ENCODE measurements around the gene C1QTNF1.

GRCh38 chr17:78999056-78999768 is 24.8 kb upstream of the C1QTNF1 start:
- TF ChIP-seq POLR2A (IDR thresholded peaks at IDR 0.05): no peak
- no peak for TF ChIP-seq EP300 (IDR thresholded peaks at IDR 0.05)
- no peak for TF ChIP-seq CTCF (IDR thresholded peaks at IDR 0.05)
